PFSK-1 (cell line): ENCODE data around the gene SKAP2.

ENCODE experiments used
- FOXP2 ChIP-seq: optimal IDR thresholded peaks from 2 replicates; pipeline ENCODE3; 2011; ENCODE audit warnings: borderline replicate concordance, control low read depth, inconsistent platforms; ENCODE audit not compliant: insufficient read depth; ENCODE audit errors: extremely low read length, extremely low read depth
- POLR2AphosphoS5 ChIP-seq: IDR thresholded peaks from 2 replicates; pipeline ENCODE4 v1.6.1; 2012; ENCODE audit warnings: low read depth, mild to moderate bottlenecking, control low read depth, low read length, moderate library complexity
- REST ChIP-seq, 2 experiments: IDR thresholded peaks; 2 replicates each; pipeline versions ENCODE4 v1.6.1 to v1.8.0; 2011 to 2012; ENCODE audit warnings: low read depth in 2 of 2, low read length in 2 of 2, control low read depth in 1 of 2, inconsistent platforms in 1 of 2, mild to moderate bottlenecking in 1 of 2, moderate library complexity in 1 of 2; ENCODE audit not compliant: insufficient read depth in 1 of 2
- SIN3A ChIP-seq: IDR thresholded peaks from 2 replicates; pipeline ENCODE4 v1.6.1; 2012; ENCODE audit warnings: mild to moderate bottlenecking, low read length, moderate library complexity, borderline replicate concordance; ENCODE audit not compliant: insufficient read depth
- TAF1 ChIP-seq: IDR thresholded peaks from 2 replicates; pipeline ENCODE4 v1.6.1; 2012; ENCODE audit warnings: low read length, control low read depth, borderline replicate concordance; ENCODE audit not compliant: insufficient read depth

Gene SKAP2

GRCh38 chr7:26723129-26723528, 141.3 kb downstream of the SKAP2 start:
- TF ChIP-seq SIN3A, result no peak
- no peak for TF ChIP-seq REST (IDR thresholded peaks at IDR 0.05; ENCODE audit: insufficient read depth in 1 of 2, low read depth in 2 of 2, low read length in 2 of 2)
- TF ChIP-seq POLR2AphosphoS5, result no peak
- TF ChIP-seq TAF1, result no peak
- TF ChIP-seq FOXP2, result no peak

GRCh38 chr7:26721450-26721849, 142.9 kb downstream of the SKAP2 start:
- TF ChIP-seq REST (IDR thresholded peaks at IDR 0.05; ENCODE audit: insufficient read depth in 1 of 2, low read depth in 2 of 2, low read length in 2 of 2), result no peak
- no peak for TF ChIP-seq POLR2AphosphoS5
- no peak for TF ChIP-seq SIN3A
- no peak for TF ChIP-seq FOXP2
- no peak for TF ChIP-seq TAF1

GRCh38 chr7:26718063-26718462, 146.3 kb downstream of the SKAP2 start:
- no peak for TF ChIP-seq REST (IDR thresholded peaks at IDR 0.05; ENCODE audit: insufficient read depth in 1 of 2, low read depth in 2 of 2, low read length in 2 of 2)
- no peak for TF ChIP-seq SIN3A
- no peak for TF ChIP-seq TAF1
- no peak for TF ChIP-seq FOXP2
- no peak for TF ChIP-seq POLR2AphosphoS5

GRCh38 chr7:26714438-26714837, 150.0 kb downstream of the SKAP2 start:
- TF ChIP-seq FOXP2 (no peak), SIN3A (no peak), TAF1 (no peak), REST (IDR thresholded peaks at IDR 0.05; ENCODE audit: insufficient read depth in 1 of 2, low read depth in 2 of 2, low read length in 2 of 2) (no peak), POLR2AphosphoS5 (no peak)

- TF ChIP-seq REST (IDR thresholded peaks at IDR 0.05; ENCODE audit: insufficient read depth in 1 of 2, low read depth in 2 of 2, low read length in 2 of 2), result no peak
- TF ChIP-seq FOXP2, result no peak
- TF ChIP-seq POLR2AphosphoS5, result no peak
- TF ChIP-seq TAF1, result no peak
- no peak for TF ChIP-seq SIN3A
Observed at GRCh38 chr7:26714006-26714405, 150.4 kb downstream of the SKAP2 start.
